ENCODE results near the gene GPR62.
"Not testable (repeated sequence)": the region's sequence is repeated elsewhere in the genome, so short reads cannot be mapped to it uniquely, and the experiment has no call there.

DNA sequence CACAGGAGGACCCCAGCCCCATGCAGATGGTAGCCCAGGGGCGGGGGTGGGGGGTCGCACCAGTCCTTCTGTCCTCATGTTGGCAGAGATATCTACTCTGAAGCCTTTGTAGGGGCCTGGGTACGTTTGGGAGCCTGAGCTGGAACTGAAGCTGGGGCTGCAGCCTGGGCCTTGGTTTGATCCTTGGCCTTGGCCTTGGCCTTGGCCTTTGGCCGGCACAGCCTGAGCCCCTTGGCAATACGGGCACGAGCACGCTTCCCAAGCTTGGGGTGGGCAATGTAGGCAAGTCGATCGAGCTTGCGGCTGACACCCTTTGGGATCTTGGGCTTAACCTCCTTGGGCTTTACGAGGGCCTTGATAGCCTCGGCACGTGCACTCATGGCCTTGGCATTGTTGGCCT is 38.5 kb downstream of the GPR62 start:
- TF ChIP-seq, protein P1, sequence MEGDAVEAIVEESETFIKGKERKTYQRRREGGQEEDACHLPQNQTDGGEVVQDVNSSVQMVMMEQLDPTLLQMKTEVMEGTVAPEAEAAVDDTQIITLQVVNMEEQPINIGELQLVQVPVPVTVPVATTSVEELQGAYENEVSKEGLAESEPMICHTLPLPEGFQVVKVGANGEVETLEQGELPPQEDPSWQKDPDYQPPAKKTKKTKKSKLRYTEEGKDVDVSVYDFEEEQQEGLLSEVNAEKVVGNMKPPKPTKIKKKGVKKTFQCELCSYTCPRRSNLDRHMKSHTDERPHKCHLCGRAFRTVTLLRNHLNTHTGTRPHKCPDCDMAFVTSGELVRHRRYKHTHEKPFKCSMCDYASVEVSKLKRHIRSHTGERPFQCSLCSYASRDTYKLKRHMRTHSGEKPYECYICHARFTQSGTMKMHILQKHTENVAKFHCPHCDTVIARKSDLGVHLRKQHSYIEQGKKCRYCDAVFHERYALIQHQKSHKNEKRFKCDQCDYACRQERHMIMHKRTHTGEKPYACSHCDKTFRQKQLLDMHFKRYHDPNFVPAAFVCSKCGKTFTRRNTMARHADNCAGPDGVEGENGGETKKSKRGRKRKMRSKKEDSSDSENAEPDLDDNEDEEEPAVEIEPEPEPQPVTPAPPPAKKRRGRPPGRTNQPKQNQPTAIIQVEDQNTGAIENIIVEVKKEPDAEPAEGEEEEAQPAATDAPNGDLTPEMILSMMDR (IDR thresholded peaks at IDR 0.05) = not testable (repeated sequence)
- TF ChIP-seq POLR2A (IDR thresholded peaks at IDR 0.05) = not testable (repeated sequence)
